ENCODE results near the gene CYP2E1. TPM values are rescaled to one million over a fixed set of nuclear protein-coding genes. Genes with fewer than 3 reads are reported as not detected.

Gene CYP2E1
- 0.86 TPM for total RNA-seq
- long read RNA-seq, partial matches to known transcripts, result 2 of 2 reads
- long read RNA-seq, other reads (novel, unspliced or antisense), result 0 of 2 reads

- DNase-seq (no peak), ATAC-seq (no peak)
- H3K27me3 ChIP-seq (ENCODE audit: low read depth), result peaks cover 56% of the 10 kb centered on the region
- H3K36me3 ChIP-seq, result no peaks in the 10 kb centered on the region
- intact Hi-C loops (cut with DNase I), result no loop called here
- peaks cover 15% of the 10 kb centered on the region for H3K9me3 ChIP-seq
- peaks cover 30% of the 10 kb centered on the region for H3K4me1 ChIP-seq
- H3K4me3 ChIP-seq, result peak within 1 kb of the TSS; percentile 37
- no peak for TF ChIP-seq CTCF (IDR thresholded peaks at IDR 0.05)
- H3K27ac ChIP-seq, result no peak within 1 kb of the TSS
Measured at GRCh38 chr10:133526957-133527588, at the start of gene CYP2E1. Gene CYP2E1, plus strand, starts transcription at chr10:133527363. Its CDS starts 33 bp downstream, at chr10:133527396.

- Histone ChIP-seq H3K27ac (no peak overlapping the region), H3K9me3 (peaks cover 21% of the 10 kb centered on the region), H3K4me3 (no peak overlapping the region), H3K4me1 (no peaks in the 10 kb centered on the region), H3K36me3 (no peaks in the 10 kb centered on the region), H3K27me3 (ENCODE audit: low read depth) (no peaks in the 10 kb centered on the region)
- ATAC-seq (no peak), DNase-seq (no peak)
- intact Hi-C loops (cut with DNase I), result no loop called here
- no peak for TF ChIP-seq CTCF (IDR thresholded peaks at IDR 0.05)
Measured at GRCh38 chr10:133481086-133481643, 46.0 kb upstream of the CYP2E1 start.

- Histone ChIP-seq H3K27me3 (ENCODE audit: low read depth) (no peaks in the 10 kb centered on the region), H3K9me3 (peaks cover 25% of the 10 kb centered on the region), H3K36me3 (no peaks in the 10 kb centered on the region), H3K27ac (no peak overlapping the region), H3K4me1 (no peaks in the 10 kb centered on the region), H3K4me3 (no peak overlapping the region)
- intact Hi-C loops (cut with DNase I), result no loop called here
- ATAC-seq (no peak), DNase-seq (no peak)
- no peak for TF ChIP-seq CTCF (IDR thresholded peaks at IDR 0.05)
Measured at GRCh38 chr10:133481657-133482056, 45.5 kb upstream of the CYP2E1 start.

- Histone ChIP-seq H3K27me3 (ENCODE audit: low read depth) (no peaks in the 10 kb centered on the region), H3K4me3 (no peak overlapping the region), H3K4me1 (no peaks in the 10 kb centered on the region), H3K27ac (no peak overlapping the region), H3K36me3 (no peaks in the 10 kb centered on the region), H3K9me3 (peaks cover 35% of the 10 kb centered on the region)
- ATAC-seq, result no peak
- no peak for TF ChIP-seq CTCF (IDR thresholded peaks at IDR 0.05)
- intact Hi-C loops (cut with DNase I), result no loop called here
- no peak for DNase-seq
Measured at GRCh38 chr10:133484818-133485217, 42.3 kb upstream of the CYP2E1 start.

GRCh38 chr10:133487085-133487484, 40.1 kb upstream of the CYP2E1 start:
- H3K9me3 ChIP-seq, result peaks cover 35% of the 10 kb centered on the region
- intact Hi-C loops (cut with DNase I), result no loop called here

More at GRCh38 chr10:133487085-133487484, 40.1 kb upstream of the CYP2E1 start:
- H3K27me3 ChIP-seq (ENCODE audit: low read depth), result no peaks in the 10 kb centered on the region
- no peaks in the 10 kb centered on the region for H3K36me3 ChIP-seq
- no peak overlapping the region for H3K4me3 ChIP-seq
- no peak for ATAC-seq
- no peaks in the 10 kb centered on the region for H3K4me1 ChIP-seq
- no peak for DNase-seq
- no peak for TF ChIP-seq CTCF (IDR thresholded peaks at IDR 0.05)
- H3K27ac ChIP-seq, result no peak overlapping the region
